DND-41 (cell line): ENCODE results near the gene CEP78.

ENCODE experiments used
- EZH2 ChIP-seq: IDR thresholded peaks from 3 replicates; pipeline ENCODE4 v1.6.1; 2012; ENCODE audit warnings: borderline replicate concordance, low read depth, mild to moderate bottlenecking, moderate library complexity, low read length, inconsistent platforms; ENCODE audit not compliant: severe bottlenecking
- TF ChIP-seq, protein P1 (sequence below): IDR thresholded peaks from 2 replicates; pipeline ENCODE4 v1.5.1; 2012; ENCODE audit warnings: borderline replicate concordance, low read length, moderate library complexity, mild to moderate bottlenecking; ENCODE audit not compliant: poor library complexity, severe bottlenecking; ENCODE audit errors: extremely low read depth

DNA sequence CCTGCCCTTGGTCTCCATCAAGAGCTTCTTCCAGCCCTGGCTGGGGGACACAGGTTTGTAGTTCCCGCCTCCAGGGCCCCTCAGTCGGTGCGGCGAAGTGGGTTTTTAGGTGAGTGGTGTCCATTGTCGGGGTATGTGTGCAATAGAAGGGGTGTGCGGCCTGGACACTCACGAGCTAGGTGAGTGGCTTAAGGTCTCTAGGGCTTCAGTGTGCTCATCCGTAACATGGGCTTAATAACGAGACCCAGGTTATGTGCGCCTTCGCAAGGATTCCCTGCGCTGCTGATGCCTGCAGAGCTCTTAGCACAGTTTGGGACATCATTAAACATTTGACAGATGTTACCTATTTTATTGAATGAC is 656 bp downstream of the CEP78 start:
- TF ChIP-seq, protein P1, sequence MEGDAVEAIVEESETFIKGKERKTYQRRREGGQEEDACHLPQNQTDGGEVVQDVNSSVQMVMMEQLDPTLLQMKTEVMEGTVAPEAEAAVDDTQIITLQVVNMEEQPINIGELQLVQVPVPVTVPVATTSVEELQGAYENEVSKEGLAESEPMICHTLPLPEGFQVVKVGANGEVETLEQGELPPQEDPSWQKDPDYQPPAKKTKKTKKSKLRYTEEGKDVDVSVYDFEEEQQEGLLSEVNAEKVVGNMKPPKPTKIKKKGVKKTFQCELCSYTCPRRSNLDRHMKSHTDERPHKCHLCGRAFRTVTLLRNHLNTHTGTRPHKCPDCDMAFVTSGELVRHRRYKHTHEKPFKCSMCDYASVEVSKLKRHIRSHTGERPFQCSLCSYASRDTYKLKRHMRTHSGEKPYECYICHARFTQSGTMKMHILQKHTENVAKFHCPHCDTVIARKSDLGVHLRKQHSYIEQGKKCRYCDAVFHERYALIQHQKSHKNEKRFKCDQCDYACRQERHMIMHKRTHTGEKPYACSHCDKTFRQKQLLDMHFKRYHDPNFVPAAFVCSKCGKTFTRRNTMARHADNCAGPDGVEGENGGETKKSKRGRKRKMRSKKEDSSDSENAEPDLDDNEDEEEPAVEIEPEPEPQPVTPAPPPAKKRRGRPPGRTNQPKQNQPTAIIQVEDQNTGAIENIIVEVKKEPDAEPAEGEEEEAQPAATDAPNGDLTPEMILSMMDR = no peak
- no peak for TF ChIP-seq EZH2
